Choroid plexus epithelial cell (primary cell): ENCODE data around the gene PAX1.

ENCODE experiments used
- DNase-seq: peaks from one replicate; pipeline ENCODE4 v3.0.0-alpha.2; 2010; ENCODE audit warnings: low read depth
- H3K4me3 ChIP-seq: 2 replicates; pipeline ENCODE4 v1.5.1; 2011; ENCODE audit warnings: low read depth, mild to moderate bottlenecking, control low read depth, low read length, moderate library complexity
- TF ChIP-seq, protein P1 (sequence below): conservative IDR thresholded peaks from 2 replicates; pipeline ENCODE4 v1.5.1; 2011; ENCODE audit warnings: low read depth, mild to moderate bottlenecking, control low read depth, inconsistent platforms, low read length, moderate library complexity

PAX1 gene

DNA sequence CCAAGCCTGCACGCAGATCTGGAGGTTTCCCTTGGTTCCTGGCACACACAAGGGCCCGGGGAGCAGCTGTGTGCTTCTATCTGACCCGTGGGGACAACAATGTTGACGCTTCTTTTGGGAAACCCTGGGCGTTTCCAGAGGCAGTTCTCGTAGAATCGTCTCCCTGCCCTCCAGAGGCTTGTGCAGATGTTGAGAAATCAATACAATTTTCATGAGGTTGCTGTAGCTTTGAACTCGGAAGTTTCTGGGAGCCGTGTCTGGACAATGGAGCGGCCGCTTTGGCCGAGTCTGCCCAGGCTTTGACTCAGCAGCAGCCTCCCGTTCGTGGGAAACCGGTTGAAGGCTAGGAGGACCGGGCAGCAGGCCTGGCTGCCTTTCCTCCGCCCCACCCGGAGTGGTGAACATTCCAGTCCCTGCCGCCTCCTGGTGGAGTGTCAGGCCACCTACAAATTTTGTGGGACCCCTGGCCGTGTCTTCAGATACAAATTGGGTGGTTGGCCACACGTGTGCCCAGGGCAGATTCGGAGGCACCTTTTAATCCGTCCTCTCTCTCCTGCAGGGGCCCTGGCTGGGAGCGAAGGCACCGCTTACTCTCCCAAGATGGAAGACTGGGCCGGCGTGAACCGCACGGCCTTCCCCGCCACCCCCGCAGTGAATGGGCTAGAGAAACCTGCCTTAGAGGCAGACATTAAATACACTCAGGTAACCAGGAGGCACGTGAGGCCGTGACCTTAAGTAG, 2.7 kb downstream of the PAX1 start:
- H3K4me3 ChIP-seq, result no peak overlapping the region
- TF ChIP-seq, protein P1, sequence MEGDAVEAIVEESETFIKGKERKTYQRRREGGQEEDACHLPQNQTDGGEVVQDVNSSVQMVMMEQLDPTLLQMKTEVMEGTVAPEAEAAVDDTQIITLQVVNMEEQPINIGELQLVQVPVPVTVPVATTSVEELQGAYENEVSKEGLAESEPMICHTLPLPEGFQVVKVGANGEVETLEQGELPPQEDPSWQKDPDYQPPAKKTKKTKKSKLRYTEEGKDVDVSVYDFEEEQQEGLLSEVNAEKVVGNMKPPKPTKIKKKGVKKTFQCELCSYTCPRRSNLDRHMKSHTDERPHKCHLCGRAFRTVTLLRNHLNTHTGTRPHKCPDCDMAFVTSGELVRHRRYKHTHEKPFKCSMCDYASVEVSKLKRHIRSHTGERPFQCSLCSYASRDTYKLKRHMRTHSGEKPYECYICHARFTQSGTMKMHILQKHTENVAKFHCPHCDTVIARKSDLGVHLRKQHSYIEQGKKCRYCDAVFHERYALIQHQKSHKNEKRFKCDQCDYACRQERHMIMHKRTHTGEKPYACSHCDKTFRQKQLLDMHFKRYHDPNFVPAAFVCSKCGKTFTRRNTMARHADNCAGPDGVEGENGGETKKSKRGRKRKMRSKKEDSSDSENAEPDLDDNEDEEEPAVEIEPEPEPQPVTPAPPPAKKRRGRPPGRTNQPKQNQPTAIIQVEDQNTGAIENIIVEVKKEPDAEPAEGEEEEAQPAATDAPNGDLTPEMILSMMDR, result no peak
- no peak for DNase-seq

DNA sequence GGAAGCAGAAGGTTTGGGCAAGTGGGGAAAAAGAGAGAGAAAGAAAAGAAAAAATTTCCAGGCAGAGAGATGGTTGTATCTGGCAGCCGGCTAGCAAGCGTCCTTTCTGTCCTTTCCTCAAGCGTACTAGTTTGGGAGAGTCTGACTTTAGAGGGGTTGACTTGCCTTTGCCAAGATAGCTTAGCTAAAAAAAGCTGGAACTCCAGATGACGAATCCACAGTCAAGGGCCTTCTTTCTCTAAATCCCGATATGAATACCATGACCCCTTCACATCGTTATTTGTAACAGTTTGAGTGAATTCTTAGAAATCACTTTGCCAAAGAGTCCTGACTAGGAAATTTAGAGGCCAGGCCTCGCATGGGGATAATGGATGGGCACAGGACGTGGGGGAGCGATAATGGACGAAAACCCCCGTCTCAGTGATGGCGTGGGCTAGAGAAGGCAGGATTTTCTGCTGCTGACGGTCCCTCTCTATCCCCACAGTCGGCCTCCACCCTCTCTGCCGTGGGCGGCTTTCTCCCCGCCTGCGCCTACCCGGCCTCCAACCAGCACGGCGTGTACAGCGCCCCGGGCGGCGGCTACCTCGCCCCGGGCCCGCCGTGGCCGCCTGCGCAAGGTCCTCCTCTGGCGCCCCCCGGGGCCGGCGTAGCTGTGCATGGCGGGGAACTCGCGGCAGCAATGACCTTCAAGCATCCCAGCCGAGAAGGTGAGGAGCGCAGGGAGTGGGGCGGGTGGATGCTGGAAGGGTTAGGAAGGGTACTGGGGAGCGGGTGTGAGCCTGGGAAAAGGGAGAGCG, 3.5 kb downstream of the PAX1 start:
- TF ChIP-seq, protein P1, result no peak
- no peak for DNase-seq
- no peak overlapping the region for H3K4me3 ChIP-seq

DNA sequence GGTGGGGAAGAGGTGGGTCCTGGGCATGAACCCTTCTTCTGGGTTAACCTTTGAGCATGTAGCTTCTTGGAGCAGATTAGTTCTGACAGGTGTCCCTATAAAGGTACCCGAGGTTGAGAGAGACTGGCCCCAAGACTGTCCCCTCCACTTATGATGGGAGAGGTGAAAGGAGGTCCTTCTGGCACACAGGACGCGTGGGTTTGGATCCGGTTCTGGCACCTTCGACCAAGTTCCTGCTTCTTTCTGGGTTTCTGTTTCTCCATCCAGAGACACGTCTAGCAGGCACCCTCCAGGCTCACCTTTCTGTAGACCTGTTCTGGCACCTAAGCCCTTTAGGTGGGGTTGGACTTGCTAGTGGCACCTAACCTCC, 4.1 kb downstream of the PAX1 start:
- TF ChIP-seq, protein P1, result no peak
- H3K4me3 ChIP-seq, result no peak overlapping the region
- DNase-seq, result no peak

- DNase-seq, result no peak
- H3K4me3 ChIP-seq, result no peak overlapping the region
- TF ChIP-seq, protein P1, result no peak
These were observed 4.9 kb downstream of the PAX1 start for GRCh38 chr20:21710341-21710740.

GRCh38 chr20:21710863-21711431, 5.5 kb downstream of the PAX1 start:
- DNase-seq, result no peak
- TF ChIP-seq, protein P1, result no peak
- H3K4me3 ChIP-seq, result no peak overlapping the region

- TF ChIP-seq, protein P1, result no peak
- DNase-seq, result no peak
- no peak overlapping the region for H3K4me3 ChIP-seq
These were observed 7.1 kb downstream of the PAX1 start for GRCh38 chr20:21712443-21713059.
